Measurements from ENCODE around the gene DENND6B.

DENND6B gene

GRCh38 chr22:50285568-50286229, 41.1 kb downstream of the DENND6B start:
- no peak for DNase-seq (ENCODE audit: extremely low spot score)
- TF ChIP-seq CTCF (IDR thresholded peaks at IDR 0.05; ENCODE audit: control extremely low read depth, extremely low read depth, low read depth, missing control alignments), result no peak
- POLR2A ChIA-PET, result no interaction called here
- CTCF ChIA-PET, result no interaction called here

- ChIA-PET POLR2A (no interaction called here), CTCF (no interaction called here)
- DNase-seq (ENCODE audit: extremely low spot score), result no peak
- TF ChIP-seq CTCF (IDR thresholded peaks at IDR 0.05; ENCODE audit: control extremely low read depth, extremely low read depth, low read depth, missing control alignments), result no peak
Observed at GRCh38 chr22:50284479-50284878, 42.3 kb downstream of the DENND6B start.

- no peak for DNase-seq (ENCODE audit: extremely low spot score)
- POLR2A ChIA-PET, result no interaction called here
- CTCF ChIA-PET, result no interaction called here
- no peak for TF ChIP-seq CTCF (IDR thresholded peaks at IDR 0.05; ENCODE audit: control extremely low read depth, extremely low read depth, low read depth, missing control alignments)
Observed at GRCh38 chr22:50283821-50284220, 43.0 kb downstream of the DENND6B start.

- POLR2A ChIA-PET, result no interaction called here
- CTCF ChIA-PET, result interaction anchor here (0.8 to 1.3 kb wide), 4 partner anchors 8 to 59 kb away, joined by 3 to 4 read pairs (median 3); partner anchors contain the start of gene HDAC10
- no peak for DNase-seq (ENCODE audit: extremely low spot score)
- no peak for TF ChIP-seq CTCF (IDR thresholded peaks at IDR 0.05; ENCODE audit: control extremely low read depth, extremely low read depth, low read depth, missing control alignments)
Observed at GRCh38 chr22:50282361-50283155, 44.3 kb downstream of the DENND6B start.

- no peak for DNase-seq (ENCODE audit: extremely low spot score)
- ChIA-PET CTCF (interaction anchor here (0.8 to 1.3 kb wide), 4 partner anchors 9 to 60 kb away, joined by 3 to 4 read pairs (median 3); partner anchors contain the start of gene HDAC10), POLR2A (no interaction called here)
- TF ChIP-seq CTCF (IDR thresholded peaks at IDR 0.05; ENCODE audit: control extremely low read depth, extremely low read depth, low read depth, missing control alignments), result no peak
Observed at GRCh38 chr22:50281957-50282356, 44.9 kb downstream of the DENND6B start.

GRCh38 chr22:50281384-50281760, 45.4 kb downstream of the DENND6B start:
- POLR2A ChIA-PET, result no interaction called here
- CTCF ChIA-PET, result interaction anchor here (1.0 to 1.3 kb wide), 4 partner anchors 9 to 60 kb away, joined by 3 to 4 read pairs (median 3); no protein-coding TSS in a partner anchor
- TF ChIP-seq CTCF (IDR thresholded peaks at IDR 0.05; ENCODE audit: control extremely low read depth, extremely low read depth, low read depth, missing control alignments), result no peak
- no peak for DNase-seq (ENCODE audit: extremely low spot score)

Measured in GM10248 (cell line).